ENCODE results near the gene CDC34.

- no peak for TF ChIP-seq RCOR1 (IDR thresholded peaks at IDR 0.05; ENCODE audit: low read depth, low read length)
- TF ChIP-seq NFE2L2 (conservative IDR thresholded peaks at IDR 0.05; ENCODE audit: low read length): no peak
- no peak for TF ChIP-seq CTCF (IDR thresholded peaks at IDR 0.05)
- no peak for TF ChIP-seq MAX (IDR thresholded peaks at IDR 0.05)
- TF ChIP-seq RAD21 (conservative IDR thresholded peaks at IDR 0.05 in 1 of 2, IDR thresholded peaks at IDR 0.05 in 1 of 2): no peak
- no peak for TF ChIP-seq PBX3 (IDR thresholded peaks at IDR 0.05)
- no peak for TF ChIP-seq POLR2A (IDR thresholded peaks at IDR 0.05; ENCODE audit: low read length)
- TF ChIP-seq EP300 (IDR thresholded peaks at IDR 0.05): no peak
These were observed 28.6 kb downstream of the CDC34 start for GRCh38 chr19:560121-560520.
